Liver (tissue), 3 donors: ENCODE results near the gene OR1L6.

Source experiments
- ATF3 ChIP-seq: IDR thresholded peaks from 2 replicates; pipeline ENCODE4 v1.6.1; 2016; ENCODE audit warnings: antibody characterized with exemption
- CTCF ChIP-seq: fragments of 150-350 bp; IDR thresholded peaks from 2 replicates; pipeline ENCODE4 v1.5.1; 2017; ENCODE audit warnings: improper control_type of control experiment, low read depth, low read length; ENCODE audit not compliant: missing input control
- EGR1 ChIP-seq, 2 donors: IDR thresholded peaks; 2 replicates each; pipeline ENCODE4 v1.6.1; 2016 to 2018; ENCODE audit warnings: antibody characterized with exemption in 2 of 2, low read depth in 2 of 2
- FOXA1 ChIP-seq: IDR thresholded peaks from 2 replicates; pipeline ENCODE4 v1.6.1; 2016; ENCODE audit warnings: antibody characterized with exemption
- GABPA ChIP-seq, 2 donors: IDR thresholded peaks in 1 of 2; conservative IDR thresholded peaks in 1 of 2; 2 replicates each; pipeline ENCODE4 v1.6.1; 2016; ENCODE audit warnings: antibody characterized with exemption in 2 of 2, mild to moderate bottlenecking in 1 of 2, moderate library complexity in 1 of 2
- JUND ChIP-seq, 2 donors: IDR thresholded peaks; 2 replicates each; pipeline ENCODE4 v1.6.1; 2016; ENCODE audit warnings: antibody characterized with exemption in 2 of 2
- MAX ChIP-seq: IDR thresholded peaks from 2 replicates; pipeline ENCODE4 v1.6.1; 2016; ENCODE audit warnings: antibody characterized with exemption
- RAD21 ChIP-seq, 2 donors: IDR thresholded peaks; 2 replicates each; pipeline ENCODE4 v1.6.1; 2016; ENCODE audit warnings: antibody characterized with exemption in 2 of 2, mild to moderate bottlenecking in 2 of 2
- REST ChIP-seq: IDR thresholded peaks from 2 replicates; pipeline ENCODE4 v1.6.1; 2016; ENCODE audit warnings: antibody characterized with exemption, mild to moderate bottlenecking
- TAF1 ChIP-seq: conservative IDR thresholded peaks from 2 replicates; pipeline ENCODE4 v1.6.1; 2016; ENCODE audit warnings: antibody characterized with exemption, mild to moderate bottlenecking
- YY1 ChIP-seq: IDR thresholded peaks from 2 replicates; pipeline ENCODE4 v1.6.1; 2016; ENCODE audit warnings: antibody characterized with exemption, mild to moderate bottlenecking
- ZBTB33 ChIP-seq: IDR thresholded peaks from 2 replicates; pipeline ENCODE4 v1.6.1; 2016; ENCODE audit warnings: antibody characterized with exemption
- donor health status: healthy.
- donor health status: healthy.

GRCh38 chr9:122781671-122782070 lies 39.6 kb downstream of the OR1L6 start:
- no peak for TF ChIP-seq CTCF
- no peak for TF ChIP-seq FOXA1
- TF ChIP-seq REST, result no peak
- no peak for TF ChIP-seq MAX
- TF ChIP-seq EGR1 (IDR thresholded peaks at IDR 0.05; ENCODE audit: low read depth in 2 of 2), result no peak
- TF ChIP-seq TAF1, result no peak
- no peak for TF ChIP-seq JUND (IDR thresholded peaks at IDR 0.05)
- no peak for TF ChIP-seq RAD21 (IDR thresholded peaks at IDR 0.05)
- no peak for TF ChIP-seq ATF3
- no peak for TF ChIP-seq ZBTB33
- no peak for TF ChIP-seq YY1
- no peak for TF ChIP-seq GABPA (IDR thresholded peaks at IDR 0.05 in 1 of 2, conservative IDR thresholded peaks at IDR 0.05 in 1 of 2)
